ENCODE results near the gene CCDC106.

The CCDC106 gene

DNA sequence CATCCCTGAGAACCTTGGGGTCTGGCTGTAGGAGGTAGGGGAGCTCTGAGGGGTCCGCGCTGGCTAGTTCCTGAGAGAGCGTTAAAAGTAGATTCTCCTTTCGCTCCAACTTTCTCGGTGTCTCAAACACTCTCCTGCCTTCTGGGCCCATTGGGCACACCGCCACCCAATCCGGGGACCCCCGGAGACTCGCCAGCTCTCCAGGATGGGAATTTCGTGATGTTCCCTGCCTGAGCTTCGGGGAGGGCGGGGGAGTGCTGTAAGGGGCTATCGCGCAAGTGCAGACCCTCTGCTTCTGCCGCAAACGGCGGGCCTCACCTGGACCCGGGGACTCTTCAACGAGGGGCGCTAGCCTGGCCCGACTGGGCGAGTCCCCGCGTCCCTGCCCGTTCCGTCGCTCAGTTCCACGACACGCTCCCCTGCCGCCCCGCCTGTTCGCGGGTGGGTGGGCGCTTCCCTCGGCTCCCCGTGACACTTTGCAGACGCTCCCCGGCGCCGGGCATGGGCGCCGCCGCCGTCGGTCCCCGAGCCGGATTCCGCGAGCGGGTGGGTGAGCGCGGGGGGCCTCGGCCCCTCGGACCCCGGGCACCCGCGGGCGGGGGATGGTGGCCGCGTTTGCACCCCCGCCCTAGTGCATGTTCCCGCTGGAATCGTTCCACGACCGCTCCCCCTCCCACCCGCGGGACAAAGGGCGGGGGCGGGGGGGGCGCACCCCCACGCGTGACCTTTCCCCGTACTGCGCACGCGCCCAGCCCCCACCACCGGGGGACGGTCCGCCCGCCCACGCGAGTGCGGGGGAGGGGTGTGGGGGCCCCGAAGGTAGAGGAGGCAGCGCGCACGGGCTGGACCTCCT lies at the start of gene CCDC106:
CCDC106 (plus strand) TSS at position 481 of the 853 bp plus-strand sequence. CDS start 835 bp downstream, outside the sequence.
- peak; percentile 74 for DNase-seq (ENCODE audit: low spot score)

DNA sequence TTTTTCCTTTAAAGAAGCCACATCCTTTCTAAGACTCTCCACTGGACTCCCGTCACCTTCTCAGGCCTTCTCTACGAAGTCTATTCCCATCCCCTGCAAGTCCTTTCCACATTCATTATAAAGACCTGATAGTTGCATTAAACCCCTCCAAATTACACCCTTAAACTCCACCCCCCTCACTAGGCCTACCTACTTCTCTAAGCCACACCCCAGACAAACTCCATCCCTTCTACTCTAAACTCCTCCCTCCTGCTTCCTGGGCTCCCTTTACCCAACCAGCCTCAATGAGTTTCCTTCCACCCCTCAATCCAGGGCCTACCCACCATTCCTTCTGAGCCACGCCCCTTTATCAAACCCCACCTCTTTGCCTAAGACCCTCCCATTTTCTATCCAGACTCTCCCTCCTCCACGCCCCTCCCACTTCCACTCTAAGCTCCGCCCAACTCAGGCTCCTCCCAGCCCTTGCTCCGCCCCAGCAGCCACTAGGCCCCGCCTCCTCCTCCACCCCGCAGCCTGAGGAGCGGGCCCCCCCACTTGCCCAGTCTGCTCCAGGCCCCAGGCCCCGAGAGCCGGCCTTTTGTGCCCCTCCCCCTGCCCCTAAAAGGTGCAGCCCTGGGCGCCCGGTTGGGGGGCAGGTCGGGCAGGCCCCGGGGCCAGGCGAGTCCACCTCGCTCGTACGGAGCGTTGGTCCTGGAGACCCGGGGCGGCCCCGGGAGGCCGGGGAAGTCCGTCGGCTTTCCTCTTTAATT lies 49.1 kb upstream of the CCDC106 start:
- peak; percentile 93 for DNase-seq (ENCODE audit: low spot score)

DNA sequence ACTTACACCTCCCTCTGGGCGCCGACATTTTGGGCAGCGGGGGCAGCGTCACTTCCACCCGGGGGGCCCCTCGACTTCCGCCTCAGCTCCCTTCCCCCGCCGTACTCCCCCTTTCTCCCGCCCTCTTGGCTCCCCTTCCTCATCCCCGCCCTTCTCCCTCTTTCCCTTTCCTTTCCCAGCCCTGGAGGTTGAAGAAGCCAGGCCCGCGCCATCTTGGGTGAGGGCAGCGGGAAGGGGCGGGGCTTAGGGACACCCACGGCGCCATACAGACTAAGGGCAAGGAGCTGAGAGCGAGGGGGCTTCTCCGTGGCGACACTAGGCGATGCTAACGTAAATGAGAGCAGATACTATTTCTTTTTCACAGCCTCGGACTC lies 48.6 kb upstream of the CCDC106 start, which contains the start of gene FIZ1:
FIZ1 (minus strand) TSS at position 50 of the 374 bp plus-strand sequence. CDS start 1,652 bp downstream, outside the sequence.
- DNase-seq (ENCODE audit: low spot score) = peak; percentile 99

DNA sequence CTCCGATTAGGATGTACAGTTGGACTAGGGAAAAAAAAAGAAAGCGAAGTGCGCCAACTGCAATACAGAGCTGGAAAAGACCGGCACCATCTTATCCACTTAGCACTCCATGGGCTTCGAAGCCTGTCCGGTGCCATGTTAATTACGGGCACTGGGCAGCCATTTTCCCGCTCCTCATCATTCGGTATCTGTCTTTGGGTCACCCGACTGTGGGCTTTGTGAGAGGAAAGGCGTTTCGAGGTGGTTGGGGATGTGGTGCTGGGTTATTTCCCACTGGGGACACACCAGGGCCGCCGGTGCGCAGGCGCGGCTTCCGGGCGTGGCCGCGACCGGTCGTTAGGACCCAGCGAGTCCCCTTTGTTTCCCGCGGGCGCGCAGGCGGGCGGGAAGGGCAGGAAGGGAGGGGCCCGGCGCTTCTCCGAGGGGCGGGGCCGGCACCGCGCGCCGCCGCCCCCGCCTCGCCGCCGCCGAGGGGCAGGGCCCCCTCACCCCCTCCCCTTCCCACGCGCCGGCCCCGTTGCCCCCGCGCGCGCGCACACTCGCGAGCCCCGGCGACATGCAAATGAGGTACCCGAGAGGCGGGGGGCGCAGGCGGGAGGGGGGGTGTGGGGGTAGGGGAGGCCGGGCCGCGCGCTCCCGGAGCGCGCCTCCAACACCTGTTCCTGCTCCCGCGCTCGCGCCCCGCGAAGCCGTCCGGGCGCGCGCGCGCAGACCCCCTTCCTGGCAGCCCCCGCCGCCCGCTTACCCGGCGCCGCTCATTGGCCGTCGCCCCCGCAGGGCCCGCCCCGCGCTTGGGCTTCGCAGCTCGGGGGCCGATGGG lies 48.0 kb upstream of the CCDC106 start, which contains the start of gene ZNF524:
ZNF524 (plus strand) TSS at position 447 of the 820 bp plus-strand sequence. CDS start 1,825 bp downstream, outside the sequence.
- DNase-seq (ENCODE audit: low spot score) = peak; percentile 93

DNA sequence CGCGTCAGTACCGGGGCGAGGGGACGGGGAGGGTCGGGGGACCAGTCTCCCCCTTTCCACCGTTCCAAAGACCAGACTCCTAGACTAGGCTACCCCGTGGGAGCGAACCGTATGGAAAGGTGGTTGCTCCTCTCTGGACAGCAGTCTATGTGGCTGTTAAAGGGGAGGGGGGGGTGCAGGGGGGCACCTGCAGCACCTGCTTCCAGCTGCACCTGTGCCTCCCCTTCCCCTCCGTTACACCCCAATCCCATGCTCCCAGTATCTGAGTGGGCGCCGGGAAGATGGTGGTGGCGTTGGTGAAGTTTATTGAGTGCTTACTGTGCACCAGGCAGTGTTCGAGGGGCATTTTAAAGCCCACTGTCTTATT lies 47.4 kb upstream of the CCDC106 start:
- no peak for DNase-seq (ENCODE audit: low spot score)

DNA sequence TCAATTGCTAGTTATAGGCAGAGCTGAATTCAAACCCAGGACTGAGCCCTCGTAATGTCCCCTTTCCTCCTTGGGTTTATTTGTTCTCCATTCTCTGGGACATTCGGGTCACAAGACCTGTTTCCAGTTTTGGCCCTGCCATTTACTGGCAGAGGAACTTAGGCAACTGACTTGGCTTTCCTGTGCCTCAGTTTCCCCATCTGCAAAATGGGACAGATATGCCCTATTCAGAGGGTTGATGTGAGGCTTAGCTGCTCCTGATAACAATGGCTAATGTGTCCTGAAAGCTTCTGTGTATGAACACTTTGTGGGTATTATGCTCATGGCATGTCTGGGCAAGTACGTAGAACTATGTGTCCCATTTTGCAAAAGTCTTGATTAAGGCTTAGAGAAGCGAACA lies 46.9 kb upstream of the CCDC106 start:
- no peak for DNase-seq (ENCODE audit: low spot score)

DNA sequence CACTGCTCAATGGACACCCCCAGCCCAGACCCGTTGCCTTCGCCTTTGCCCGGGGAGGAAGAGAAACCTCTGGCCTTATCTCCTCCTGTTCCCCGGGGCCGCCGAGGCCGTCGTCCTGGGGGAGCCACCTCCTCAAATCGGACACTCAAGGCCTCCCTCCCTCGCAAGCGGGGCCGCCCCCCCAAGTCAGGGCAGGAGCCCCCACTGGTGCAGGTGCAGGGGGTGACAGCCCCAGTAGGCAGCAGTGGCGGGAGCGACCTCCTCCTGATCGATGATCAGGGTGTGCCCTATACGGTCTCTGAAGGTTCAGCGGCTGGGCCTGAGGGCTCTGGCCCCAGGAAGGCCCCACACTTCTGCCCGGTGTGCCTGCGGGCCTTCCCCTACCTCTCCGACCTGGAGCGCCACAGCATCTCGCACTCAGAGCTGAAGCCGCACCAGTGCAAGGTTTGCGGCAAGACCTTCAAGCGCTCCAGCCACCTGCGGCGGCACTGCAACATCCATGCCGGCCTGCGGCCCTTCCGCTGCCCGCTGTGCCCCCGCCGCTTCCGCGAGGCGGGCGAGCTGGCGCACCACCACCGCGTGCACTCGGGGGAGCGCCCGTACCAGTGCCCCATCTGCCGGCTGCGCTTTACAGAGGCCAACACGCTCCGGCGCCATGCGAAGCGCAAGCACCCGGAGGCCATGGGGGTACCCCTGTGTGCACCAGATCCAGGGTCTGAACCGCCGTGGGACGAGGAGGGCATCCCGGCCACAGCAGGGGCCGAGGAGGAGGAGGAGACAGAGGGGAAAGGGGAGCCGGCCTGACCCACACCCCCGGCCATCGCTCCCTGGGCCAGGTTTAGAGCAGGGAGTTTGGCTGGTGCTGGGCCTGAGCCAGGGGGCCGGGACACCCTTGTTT lies 45.7 kb upstream of the CCDC106 start:
- no peak for DNase-seq (ENCODE audit: low spot score)

DNA sequence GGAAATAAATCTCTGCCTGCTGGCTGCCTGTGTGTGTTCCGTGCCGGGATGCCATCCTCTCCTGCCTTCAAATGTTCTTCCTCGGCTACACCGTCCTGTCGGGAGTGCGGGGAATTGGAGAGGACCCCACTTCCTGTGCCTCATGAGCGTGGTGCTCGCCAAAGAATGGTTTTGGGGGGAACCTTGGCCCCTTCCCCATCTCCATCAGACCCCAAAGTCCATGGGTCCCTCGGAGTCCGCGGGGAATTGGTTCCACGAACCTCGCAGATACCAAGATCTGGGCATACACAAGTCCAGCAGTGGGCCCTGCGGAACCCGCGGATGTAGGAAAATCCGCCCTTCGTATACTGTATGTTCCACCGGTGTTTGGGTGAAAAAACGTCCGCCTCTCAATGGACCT lies 44.9 kb upstream of the CCDC106 start:
- DNase-seq (ENCODE audit: low spot score) = no peak

DNA sequence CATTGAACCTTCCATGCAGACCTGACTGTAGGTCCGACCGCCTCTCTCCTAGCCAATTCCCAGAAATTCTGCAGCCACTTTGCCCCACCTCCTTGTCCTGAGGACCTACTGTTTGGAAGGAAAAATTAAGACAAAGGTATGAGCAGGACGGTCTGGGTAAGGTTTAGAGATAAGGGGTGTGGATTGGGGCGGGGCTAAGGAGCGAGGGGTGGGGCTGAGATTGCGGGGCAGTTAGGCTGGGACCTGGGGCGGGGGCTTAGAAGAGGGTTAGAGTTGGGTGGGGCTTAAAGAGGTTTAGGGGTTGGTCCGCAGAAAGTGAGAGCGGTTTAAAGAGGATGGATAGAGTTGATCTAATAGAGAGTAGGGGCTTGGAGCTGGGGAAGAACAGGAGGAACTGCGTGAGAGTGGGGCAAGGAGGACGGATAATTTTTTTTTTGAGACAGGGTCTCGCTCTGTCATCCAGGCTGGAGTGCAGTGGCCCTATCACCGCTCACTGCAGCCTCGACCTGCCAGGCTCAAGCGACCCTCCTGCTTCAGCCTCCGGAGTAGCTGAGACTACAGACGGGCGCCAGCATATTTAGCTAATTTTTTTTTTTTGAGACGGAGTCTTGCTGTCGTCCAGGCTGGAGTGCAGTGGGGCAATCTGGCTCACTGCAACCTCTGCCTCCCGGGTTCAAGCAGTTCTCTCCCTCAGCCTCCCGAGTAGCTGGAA lies 44.3 kb upstream of the CCDC106 start:
- no peak for DNase-seq (ENCODE audit: low spot score)

DNA sequence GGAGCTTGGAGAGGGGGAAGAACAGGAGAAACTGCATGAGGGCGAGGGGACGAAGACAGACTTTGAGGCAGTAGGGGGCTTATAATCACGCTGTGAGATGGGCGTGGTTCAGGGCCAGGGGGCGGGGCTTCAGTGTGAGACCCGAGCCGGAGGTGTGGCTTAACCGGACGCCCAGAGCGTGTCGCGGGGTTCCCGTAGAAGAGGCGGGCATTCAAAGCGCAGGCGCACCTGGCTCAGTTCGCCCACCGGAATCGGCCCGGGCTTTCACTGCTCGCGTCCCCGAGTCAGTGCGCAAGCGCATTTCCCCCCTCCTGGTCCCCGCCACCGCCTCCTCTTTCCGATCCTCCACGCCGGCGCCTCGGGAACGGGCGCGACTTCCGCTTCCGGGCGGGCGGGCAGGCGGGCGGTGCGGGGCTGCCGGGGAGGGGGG lies 42.8 kb upstream of the CCDC106 start:
- peak; percentile 94 for DNase-seq (ENCODE audit: low spot score)

DNA sequence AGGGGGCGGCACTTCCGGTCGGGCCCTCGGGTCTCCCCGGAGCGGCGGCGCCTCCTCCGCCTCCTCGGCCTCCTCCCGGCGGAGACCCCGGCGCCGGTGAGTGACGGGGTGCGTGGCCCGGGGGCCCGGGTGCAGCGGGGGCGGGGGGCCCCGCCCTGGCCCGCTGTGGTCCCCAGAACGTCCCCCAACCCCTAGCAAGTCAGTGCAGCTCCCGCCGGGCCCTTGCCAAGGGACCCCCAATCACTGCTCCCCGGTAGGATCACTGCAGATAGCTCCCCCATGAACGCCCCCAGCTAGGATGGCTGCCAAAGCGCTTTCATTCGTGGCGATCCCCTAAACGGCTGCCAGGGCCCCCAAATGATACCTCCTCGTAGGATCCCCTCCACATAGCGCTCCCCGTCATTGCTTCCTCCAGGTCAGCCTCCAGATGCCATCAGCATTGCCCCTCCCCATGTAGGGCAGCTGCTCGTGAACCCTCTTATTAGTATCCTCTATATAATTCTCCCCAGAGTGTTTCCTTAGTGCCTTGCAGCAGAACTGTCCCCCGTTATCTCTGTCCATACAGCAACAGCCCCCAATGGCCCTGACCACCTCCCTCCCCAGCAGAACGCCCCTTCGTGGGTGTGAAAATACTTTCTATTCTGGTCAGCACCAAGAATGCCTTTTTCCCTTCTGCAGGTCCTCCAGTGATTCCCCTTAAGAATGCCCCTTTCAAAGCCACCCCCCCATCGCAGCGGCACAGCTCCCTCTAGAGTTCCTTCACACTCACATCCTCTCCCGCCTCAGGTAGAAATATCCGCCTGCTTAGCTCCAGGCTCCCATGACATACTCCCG lies 42.2 kb upstream of the CCDC106 start, which contains the start of gene ZNF865:
ZNF865 (plus strand) TSS at position 11 of the 834 bp plus-strand sequence. CDS start 7,972 bp downstream, outside the sequence.
- peak; percentile 66 for DNase-seq (ENCODE audit: low spot score)

DNA sequence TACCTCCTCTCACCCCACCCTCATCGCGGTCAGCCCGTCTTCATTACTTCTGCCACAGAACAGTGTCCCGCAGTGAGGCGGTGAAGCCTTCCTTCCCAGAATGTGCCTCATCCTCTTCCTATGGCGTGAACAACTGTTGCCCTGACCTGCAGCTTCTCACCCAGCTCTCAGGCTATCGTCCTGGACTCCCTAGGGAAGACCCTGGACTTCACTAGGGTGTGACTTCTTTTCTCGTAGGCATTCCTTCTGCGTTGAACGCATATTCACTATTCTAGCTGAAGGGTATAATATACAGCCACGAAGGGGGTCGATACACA lies 41.6 kb upstream of the CCDC106 start:
- no peak for DNase-seq (ENCODE audit: low spot score)

DNA sequence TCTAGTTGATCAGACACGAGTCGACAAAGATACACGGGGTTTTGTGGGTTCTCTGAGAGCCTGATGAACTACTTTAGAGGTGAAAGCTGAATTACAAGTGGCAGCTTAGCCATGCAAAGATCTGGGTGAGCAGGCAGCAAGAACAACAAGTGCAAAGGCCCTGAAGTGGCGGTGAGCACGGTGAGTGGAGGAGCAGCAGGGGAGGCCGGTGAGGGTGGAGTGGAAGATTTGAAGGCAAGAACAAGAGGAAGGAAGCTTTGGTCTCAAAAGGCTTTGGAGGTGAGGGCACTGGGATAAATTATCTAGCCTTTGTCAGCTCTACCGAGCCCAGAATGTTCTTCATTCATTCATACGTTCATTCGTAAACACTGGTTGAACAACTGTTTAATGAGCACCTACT lies 41.2 kb upstream of the CCDC106 start:
- DNase-seq (ENCODE audit: low spot score) = no peak

DNA sequence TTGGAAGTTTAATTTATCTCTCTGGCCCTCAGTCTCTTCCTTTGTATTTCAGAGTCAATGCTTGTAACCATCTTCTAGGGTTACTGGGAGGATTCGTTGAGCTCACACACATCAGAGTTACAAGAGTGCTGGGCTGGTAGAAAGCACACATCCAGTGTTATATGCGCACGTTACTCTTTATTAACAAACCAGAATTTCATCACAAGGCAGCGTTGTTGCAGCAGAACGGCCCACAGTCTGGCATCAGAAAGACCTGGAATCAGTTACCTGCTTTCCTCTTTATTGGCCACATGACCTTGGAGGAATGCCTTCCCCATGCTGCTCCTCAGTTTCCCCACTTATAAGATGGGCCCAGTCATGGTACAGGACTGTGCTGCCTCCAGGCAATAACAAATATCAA lies 38.7 kb upstream of the CCDC106 start:
- DNase-seq (ENCODE audit: low spot score) = no peak

DNA sequence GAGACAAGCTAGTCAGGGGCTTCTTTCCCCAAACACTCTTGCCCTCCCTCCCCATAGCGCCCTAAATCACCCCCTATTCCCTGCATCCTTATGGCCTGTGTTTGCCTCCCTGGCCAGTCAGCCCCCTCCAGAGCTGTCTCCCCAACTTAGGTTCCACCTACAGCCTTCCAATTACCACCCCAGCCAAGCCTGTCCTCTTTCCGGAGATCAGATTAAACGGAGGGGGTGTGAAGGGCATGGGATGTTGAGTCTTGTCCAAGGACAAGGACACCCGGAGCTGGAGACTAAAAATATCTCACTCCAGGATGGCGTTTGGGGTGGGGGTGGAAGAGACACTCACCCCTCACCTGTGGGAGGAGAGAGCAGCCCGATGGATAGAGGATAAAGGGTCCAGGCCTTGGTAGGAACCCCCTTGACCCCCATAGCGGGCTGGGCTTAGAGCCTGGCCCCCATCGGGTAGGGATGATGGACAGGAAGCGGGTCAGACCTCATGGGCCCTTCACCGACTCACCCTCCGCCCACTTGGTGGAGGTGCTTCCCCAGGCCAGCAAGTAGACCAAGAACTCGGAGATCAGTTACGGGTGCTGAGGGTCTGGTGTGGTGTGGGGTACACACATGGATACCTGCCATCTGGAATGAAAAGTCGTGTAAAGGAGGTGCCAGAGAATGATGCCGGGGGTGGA lies 36.6 kb upstream of the CCDC106 start:
- DNase-seq (ENCODE audit: low spot score) = no peak

DNA sequence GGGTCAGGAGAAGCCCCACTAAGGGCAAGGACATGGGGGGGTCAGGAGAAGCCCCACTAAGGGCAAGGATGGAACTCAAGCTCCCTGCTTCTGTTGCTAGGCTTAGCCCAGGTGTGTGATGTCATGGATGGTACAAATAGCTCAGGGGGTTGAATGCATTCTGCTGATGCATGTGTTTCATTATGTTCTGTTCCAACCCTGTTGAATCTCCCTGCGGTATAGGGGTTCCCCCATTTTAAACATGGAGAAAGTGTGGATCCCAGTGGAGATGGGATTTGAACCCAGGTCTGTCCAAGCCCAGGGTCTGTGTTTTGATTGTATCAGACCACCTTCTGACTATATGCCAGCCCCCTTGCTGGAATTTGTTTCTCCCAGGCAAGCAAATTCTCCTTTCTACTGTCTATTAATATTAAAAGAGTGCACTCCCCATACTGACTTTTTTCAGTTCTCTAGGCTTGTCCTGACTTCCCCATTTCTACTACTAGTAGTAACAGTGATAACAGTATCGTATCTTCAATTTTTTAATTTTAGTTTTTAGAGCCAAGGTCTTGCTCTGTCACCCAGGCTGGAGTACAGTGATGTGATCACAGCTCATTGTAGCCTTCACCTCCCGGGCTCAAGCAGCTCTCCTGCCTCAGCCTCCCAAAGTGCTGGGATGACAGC lies 35.9 kb upstream of the CCDC106 start:
- DNase-seq (ENCODE audit: low spot score) = no peak

DNA sequence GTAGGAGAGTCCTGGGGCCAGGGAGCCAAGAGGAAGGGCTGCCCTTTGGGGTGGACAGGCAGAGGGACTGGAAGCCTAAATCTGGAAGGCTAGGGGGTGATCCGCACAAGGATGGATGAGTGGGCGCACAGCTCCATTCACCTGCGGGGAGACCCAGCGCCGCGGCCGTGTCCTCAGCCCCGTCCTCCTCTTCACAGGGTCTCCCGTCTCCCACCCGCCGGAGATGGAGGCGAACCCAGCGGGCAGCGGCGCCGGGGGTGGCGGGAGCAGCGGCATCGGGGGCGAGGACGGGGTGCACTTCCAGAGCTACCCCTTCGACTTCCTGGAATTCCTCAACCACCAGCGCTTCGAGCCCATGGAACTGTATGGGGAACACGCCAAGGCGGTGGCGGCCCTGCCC lies 34.6 kb upstream of the CCDC106 start:
- no peak for DNase-seq (ENCODE audit: low spot score)
